Measurements from ENCODE around the gene PTPMT1.
"Not testable (repeated sequence)": the region's sequence is repeated elsewhere in the genome, so short reads cannot be mapped to it uniquely, and the experiment has no call there.

PTPMT1 gene

DNA sequence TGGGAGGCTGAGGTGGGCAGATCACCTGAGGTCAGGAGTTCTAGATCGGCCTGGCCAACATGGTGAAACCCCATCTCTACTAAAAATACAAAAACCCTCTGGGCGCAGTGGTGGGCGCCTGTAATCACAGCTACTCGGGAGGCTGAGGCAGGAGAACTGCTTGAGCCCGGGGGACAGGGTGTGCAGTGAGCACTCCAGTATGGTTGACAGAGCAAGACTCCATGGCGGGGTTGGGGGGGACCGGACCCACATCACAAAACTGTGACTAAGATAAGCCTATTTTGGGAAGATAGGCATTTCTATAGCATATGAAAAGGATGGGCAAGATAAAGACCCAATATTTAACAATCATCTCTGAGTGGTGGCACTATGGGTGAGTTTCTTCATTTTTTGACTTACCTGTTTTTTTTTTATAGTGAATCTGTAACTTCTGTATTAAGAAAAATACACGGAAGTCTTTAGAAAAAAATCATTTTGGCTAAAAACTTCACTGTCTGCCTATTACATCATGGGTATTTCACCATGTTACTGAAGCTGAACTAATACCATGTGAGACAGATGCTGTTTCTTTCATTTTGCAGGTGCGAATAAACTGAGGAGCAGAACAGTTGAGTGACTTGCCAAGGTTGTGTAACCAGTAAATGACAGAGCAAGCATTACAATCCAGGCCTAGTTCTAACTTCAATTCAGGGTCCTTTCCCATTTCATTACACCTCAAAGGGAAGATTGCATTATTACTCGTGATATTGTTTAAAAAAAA, 14.9 kb upstream of the PTPMT1 start:
- DNase-seq, result no peak

- DNase-seq, result no peak
These were observed 14.3 kb upstream of the PTPMT1 start for GRCh38 chr11:47551086-47551485.

DNA sequence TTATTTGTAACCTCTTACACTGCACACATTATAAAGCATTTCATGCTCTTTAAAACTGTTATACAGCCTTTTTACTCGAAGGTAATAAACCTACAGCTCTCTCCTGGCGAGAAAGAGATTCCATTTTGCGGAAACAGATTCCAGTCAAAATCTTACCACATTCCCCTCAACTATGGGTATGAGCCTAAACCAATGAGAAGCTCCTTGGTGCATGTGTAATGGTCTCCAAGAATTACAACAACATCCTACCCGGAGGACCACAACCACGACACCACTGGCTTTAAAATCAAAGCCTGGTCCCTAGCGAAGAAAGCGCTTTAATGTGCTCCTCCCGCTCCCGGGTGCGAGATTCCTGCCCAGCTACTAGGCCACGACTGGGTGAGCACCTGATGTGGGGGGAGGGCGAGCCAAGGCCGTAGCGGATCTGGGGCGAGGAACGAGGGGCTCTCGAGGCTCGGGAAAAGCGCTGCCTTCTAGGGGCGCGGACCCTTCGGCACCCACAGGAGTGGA, 13.3 kb upstream of the PTPMT1 start:
- DNase-seq, result no peak

DNA sequence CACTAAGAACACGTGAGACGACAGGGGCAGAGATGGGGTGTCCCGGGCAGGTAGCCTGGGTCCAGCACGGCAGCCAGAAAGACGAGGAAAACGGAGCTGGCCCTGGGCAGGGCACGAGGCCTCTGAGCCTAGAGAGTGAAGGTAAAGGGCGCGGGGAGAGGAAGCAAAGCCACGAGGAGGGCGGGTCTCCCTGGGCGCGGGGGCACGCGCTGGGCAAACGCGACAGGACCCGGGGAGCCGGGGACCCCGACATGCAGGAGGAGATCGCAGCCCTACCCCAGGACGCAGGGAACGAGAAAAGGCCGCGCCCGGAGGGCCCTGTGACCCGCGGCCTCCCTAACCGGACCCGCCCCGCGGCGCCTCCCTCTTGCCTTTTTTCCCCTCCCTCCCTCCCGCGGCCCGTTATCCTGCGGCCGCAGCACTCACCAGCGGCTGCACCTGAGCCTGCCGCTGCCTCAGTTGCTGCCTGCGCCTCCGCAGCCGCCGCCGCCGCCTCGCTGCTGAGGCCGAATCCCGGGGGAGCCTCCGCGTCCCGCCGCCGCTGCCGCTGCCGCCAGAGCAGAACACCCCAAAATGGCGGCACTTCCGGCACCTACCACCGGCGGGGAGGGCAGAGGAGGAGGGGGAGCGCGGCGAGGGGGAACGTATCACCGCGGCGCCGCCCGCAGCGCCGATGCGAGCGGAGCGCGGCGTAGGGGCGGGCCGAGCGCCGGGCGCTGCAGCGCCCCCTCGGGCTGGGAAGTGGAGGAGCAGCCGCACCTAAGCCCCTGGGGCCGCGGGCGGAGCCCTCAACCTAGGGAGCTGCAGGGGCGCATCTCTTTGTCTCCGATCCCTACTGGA, 12.6 kb upstream of the PTPMT1 start, which contains the start of gene CELF1:
Gene CELF1 (minus strand): TSS at position 567 of the 840 bp plus-strand sequence. CDS start 53,609 bp downstream, outside the sequence.
- peak; percentile 94 to 97 for DNase-seq

GRCh38 chr11:47553406-47553743, 12.0 kb upstream of the PTPMT1 start:
- DNase-seq, result no peak

GRCh38 chr11:47557004-47557403, 8.4 kb upstream of the PTPMT1 start:
- DNase-seq, result not testable (repeated sequence)

- DNase-seq, result no peak
These were observed 6.7 kb upstream of the PTPMT1 start for GRCh38 chr11:47558695-47559094.

DNA sequence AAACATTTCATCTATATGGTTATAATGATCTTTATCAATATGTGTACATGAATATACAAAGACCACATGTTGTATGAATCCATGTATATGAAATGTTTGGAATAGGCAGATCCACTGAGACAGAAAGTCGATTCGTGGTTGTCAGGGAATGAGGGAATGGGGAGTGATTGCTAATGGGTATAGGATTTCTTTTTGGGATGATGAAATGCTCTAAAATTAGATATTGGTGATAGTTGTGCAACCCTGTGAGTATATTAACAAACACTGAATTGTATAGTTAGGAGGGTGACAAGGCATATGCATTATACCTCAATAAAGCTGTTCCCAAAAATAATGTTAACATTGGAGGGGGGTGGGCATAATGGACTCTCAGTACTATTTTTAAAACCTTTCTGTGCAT, 5.0 kb upstream of the PTPMT1 start:
- no peak for DNase-seq

- not testable (repeated sequence) for DNase-seq
These were observed 3.0 kb upstream of the PTPMT1 start for GRCh38 chr11:47562393-47562792.

GRCh38 chr11:47564366-47564765, 1.0 kb upstream of the PTPMT1 start:
- DNase-seq, result not testable (repeated sequence)

DNA sequence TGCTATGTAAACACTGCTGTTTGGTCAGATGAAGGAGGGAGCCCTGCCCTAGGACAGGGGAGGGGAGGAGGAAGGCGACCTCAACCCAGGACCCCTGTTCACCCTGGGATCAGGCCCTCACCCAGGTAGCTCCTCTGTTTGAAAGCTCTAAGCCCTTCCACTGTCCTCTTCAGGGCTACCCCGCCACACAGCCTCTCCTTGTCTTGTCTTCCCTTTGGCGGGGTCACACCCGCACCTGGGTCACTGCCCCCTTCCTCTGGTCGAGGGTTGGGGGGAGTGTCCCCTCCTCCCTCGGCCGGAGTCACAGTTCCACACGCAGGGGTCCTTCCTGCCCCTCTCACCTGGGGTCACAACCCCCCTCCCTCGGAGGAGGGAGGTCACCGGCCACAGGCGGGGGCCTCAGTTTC, 463 bp upstream of the PTPMT1 start:
- DNase-seq, result no peak

GRCh38 chr11:47566149-47566698, 825 bp downstream of the PTPMT1 start:
- no peak for DNase-seq

DNA sequence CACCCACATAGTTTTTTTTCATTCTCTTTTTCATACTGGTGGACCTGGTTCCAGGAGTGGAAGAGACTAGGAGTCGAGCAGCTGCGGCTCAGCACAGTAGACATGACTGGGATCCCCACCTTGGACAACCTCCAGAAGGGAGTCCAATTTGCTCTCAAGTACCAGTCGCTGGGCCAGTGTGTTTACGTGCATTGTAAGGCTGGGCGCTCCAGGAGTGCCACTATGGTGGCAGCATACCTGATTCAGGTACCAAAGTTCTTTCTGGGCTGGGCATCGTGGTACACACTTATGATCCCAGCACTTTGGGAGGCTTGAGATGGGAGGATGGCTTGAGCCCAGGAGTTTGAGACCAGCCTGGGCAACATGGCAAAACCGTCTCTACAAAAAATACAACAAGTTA, 4.2 kb downstream of the PTPMT1 start:
- DNase-seq, result no peak

GRCh38 chr11:47570651-47571356, 5.4 kb downstream of the PTPMT1 start:
- no peak for DNase-seq

DNA sequence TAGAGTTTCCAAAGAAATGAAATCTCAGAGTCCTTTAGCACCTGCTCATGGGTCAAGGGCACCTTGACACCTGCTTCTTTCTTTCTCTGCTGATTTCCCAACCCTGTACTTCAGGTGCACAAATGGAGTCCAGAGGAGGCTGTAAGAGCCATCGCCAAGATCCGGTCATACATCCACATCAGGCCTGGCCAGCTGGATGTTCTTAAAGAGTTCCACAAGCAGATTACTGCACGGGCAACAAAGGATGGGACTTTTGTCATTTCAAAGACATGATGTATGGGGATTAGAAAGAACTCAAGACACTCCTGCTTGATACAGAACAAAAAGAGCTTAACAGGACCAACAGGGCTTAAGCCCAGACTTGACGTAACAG, 5.9 kb downstream of the PTPMT1 start:
- no peak for DNase-seq

DNA sequence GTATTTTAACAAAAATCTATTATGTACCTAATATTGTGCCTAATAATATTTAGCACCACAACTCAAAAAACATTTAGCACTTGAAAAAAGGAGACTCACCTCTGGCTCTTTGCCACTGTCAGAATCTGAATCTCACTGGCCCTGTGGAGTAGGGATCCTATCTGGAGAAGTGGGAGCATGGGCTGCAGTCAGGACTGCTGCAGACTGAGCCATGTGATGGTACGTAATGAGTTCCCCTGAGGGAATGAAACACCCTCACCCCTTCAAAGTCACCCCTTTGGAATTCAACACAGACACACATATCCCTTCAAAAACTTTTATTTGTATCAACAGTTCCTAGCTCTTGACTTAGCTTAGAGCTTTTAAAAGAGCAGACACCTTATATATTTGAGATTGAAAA, 6.5 kb downstream of the PTPMT1 start:
- no peak for DNase-seq

DNA sequence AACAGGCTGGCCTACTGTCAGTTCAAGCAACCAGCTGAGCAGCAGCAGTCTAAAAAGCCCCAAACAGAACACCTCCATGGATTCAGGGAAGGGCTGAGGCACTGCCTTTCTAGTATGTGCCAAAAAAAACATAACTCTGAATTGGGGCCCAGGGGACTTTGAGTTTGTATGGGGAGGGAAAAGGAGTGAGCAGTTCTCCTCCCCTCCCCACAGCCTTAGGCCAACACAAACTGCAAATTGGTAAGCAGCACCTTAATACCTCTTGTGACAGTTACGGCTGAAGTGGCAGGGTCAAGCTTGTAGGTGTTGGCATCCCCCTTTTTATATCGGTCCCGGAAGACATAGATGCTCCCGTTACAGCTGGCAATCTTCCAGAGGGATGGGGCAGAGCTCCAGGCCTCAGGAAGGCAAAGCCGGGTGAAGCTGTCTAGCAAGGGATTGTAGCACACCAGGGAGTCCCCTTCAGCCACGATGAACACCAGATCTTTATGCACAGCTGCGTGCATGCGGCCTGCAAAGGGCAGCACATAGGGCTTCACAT, 7.4 kb downstream of the PTPMT1 start:
- DNase-seq, result no peak

- no peak for DNase-seq
These were observed 7.9 kb downstream of the PTPMT1 start for GRCh38 chr11:47573321-47573720.

DNA sequence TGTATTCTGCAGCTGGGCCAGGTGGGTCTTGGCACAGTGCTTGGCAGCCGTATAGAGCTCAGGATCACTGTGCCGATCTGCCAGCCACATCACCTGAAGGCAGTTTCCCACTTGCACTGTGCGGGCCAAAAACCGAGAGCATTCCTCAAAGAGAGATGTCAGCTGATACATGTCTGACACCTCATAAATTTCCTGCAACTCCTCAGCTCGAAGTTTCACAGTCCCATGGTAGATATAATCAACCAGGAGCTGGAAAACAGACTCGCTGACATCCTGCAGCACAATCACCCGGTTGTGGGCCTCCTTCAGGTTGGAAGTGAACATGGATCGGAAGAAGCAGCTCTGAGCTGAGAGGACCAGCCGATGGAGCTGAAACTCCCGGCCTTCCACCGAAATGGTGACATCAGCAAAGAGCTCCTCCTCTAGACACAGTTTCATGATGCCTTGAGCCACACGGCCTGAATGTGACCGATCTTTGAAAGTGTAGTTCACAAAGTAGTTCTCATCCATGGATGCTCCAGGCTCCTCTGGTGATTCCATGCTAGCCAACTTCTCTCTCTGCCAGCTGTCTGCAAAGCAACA, 12.2 kb downstream of the PTPMT1 start:
- no peak for DNase-seq

GRCh38 chr11:47578524-47579494, 13.4 kb downstream of the PTPMT1 start, which contains the start of the genes KBTBD4 and NDUFS3:
Gene KBTBD4, minus strand, starts transcription at chr11:47578970. Its CDS starts 19 bp downstream, at chr11:47578951.
Gene NDUFS3, plus strand, starts transcription at chr11:47579074. Its CDS starts 18 bp downstream, at chr11:47579092.
- DNase-seq, result peak; percentile 90 to 95

DNA sequence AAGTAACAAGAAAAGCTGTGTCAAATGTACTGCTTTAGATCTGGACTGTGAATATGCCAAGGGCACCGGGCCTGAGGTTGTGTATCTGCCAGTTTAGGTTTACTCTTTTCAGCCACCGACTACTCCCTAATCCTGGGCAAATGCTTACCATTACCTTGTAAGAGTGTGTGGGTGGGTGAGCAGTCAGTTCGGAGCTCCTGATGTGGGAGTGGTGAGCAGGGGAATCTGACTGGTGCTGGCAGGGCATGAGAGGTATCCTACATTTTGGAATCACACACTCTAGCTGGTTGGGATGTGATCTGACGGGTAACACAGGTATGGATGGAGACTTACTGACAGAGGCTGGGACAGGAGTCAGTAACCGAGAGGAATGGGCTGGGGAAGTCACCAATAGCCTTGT, 18.4 kb downstream of the PTPMT1 start:
- DNase-seq, result no peak

All from NCI-H1930 (cell line).